Activated CD4-positive, alpha-beta T cell treated with anti-CD3 and anti-CD28 coated beads, Interleukin-2, amount 50 U/mL, for 16 hours (primary cell): ENCODE measurements around the gene KRTAP20-1.

Source experiments
- DNase-seq: peaks from one replicate; pipeline ENCODE4 v3.0.0-alpha.2; 2020

KRTAP20-1 gene

GRCh38 chr21:30652891-30653290 lies 36.7 kb downstream of the KRTAP20-1 start:
- no peak for DNase-seq
